Eye (tissue), 1 donor: Measurements from ENCODE around the gene RALGAPA1.

ENCODE experiments used
- DNase-seq: peaks from one replicate; pipeline ENCODE4 v3.0.0-alpha.2; 2015

RALGAPA1 gene

GRCh38 chr14:35533357-35534207 is 275.5 kb downstream of the RALGAPA1 start, which contains the start of gene INSM2:
Gene INSM2, plus strand, starts transcription at chr14:35534164. Its CDS starts 89 bp downstream, at chr14:35534253.
- DNase-seq = peak; percentile 94

GRCh38 chr14:35532783-35533356 is 276.2 kb downstream of the RALGAPA1 start:
- no peak for DNase-seq

- no peak for DNase-seq
These were observed 276.9 kb downstream of the RALGAPA1 start for GRCh38 chr14:35531960-35532747.

GRCh38 chr14:35526962-35527361 is 282.1 kb downstream of the RALGAPA1 start:
- DNase-seq = no peak

GRCh38 chr14:35525695-35526094 is 283.4 kb downstream of the RALGAPA1 start:
- DNase-seq = no peak

- DNase-seq = no peak
These were observed 289.1 kb downstream of the RALGAPA1 start for GRCh38 chr14:35519986-35520385.

- DNase-seq = no peak
These were observed 293.2 kb downstream of the RALGAPA1 start for GRCh38 chr14:35515916-35516315.

- no peak for DNase-seq
These were observed 296.3 kb downstream of the RALGAPA1 start for GRCh38 chr14:35512765-35513164.

GRCh38 chr14:35509846-35510245 is 299.2 kb downstream of the RALGAPA1 start:
- peak; percentile 71 for DNase-seq

GRCh38 chr14:35506927-35507326 is 302.2 kb downstream of the RALGAPA1 start:
- no peak for DNase-seq

- DNase-seq = no peak
These were observed 302.6 kb downstream of the RALGAPA1 start for GRCh38 chr14:35506461-35506860.

GRCh38 chr14:35504260-35504659 is 304.8 kb downstream of the RALGAPA1 start:
- peak; percentile 13 for DNase-seq

GRCh38 chr14:35503646-35504045 is 305.4 kb downstream of the RALGAPA1 start:
- peak; percentile 67 for DNase-seq

- DNase-seq = no peak
These were observed 309.9 kb downstream of the RALGAPA1 start for GRCh38 chr14:35499180-35499579.

GRCh38 chr14:35495278-35495677 is 313.8 kb downstream of the RALGAPA1 start:
- DNase-seq = no peak

- no peak for DNase-seq
These were observed 316.5 kb downstream of the RALGAPA1 start for GRCh38 chr14:35492569-35493014.
